Measurements from ENCODE around the gene DNAJB14. TPM values are rescaled to one million over a fixed set of nuclear protein-coding genes. Genes with fewer than 3 reads are reported as not detected.

Gene DNAJB14
- total and polyA plus RNA-seq, 2 of the 13 experiments (the other 11 are each of a cell fraction or from before 2014, with no cell fraction given), result 9.1 to 38.1 TPM

- TF ChIP-seq, protein P1, sequence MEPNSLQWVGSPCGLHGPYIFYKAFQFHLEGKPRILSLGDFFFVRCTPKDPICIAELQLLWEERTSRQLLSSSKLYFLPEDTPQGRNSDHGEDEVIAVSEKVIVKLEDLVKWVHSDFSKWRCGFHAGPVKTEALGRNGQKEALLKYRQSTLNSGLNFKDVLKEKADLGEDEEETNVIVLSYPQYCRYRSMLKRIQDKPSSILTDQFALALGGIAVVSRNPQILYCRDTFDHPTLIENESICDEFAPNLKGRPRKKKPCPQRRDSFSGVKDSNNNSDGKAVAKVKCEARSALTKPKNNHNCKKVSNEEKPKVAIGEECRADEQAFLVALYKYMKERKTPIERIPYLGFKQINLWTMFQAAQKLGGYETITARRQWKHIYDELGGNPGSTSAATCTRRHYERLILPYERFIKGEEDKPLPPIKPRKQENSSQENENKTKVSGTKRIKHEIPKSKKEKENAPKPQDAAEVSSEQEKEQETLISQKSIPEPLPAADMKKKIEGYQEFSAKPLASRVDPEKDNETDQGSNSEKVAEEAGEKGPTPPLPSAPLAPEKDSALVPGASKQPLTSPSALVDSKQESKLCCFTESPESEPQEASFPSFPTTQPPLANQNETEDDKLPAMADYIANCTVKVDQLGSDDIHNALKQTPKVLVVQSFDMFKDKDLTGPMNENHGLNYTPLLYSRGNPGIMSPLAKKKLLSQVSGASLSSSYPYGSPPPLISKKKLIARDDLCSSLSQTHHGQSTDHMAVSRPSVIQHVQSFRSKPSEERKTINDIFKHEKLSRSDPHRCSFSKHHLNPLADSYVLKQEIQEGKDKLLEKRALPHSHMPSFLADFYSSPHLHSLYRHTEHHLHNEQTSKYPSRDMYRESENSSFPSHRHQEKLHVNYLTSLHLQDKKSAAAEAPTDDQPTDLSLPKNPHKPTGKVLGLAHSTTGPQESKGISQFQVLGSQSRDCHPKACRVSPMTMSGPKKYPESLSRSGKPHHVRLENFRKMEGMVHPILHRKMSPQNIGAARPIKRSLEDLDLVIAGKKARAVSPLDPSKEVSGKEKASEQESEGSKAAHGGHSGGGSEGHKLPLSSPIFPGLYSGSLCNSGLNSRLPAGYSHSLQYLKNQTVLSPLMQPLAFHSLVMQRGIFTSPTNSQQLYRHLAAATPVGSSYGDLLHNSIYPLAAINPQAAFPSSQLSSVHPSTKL (CRISPR knock-in tag; IDR thresholded peaks at IDR 0.05), result peak; percentile 59; the same call in 1 of the 2 replicates
- TF ChIP-seq NR2F1 (CRISPR knock-in tag; IDR thresholded peaks at IDR 0.05) (no peak), ZNF75D (CRISPR knock-in tag; IDR thresholded peaks at IDR 0.05; ENCODE audit: borderline replicate concordance) (no peak), ZNF776 (CRISPR knock-in tag; IDR thresholded peaks at IDR 0.05) (no peak), PRDM10 (CRISPR knock-in tag; IDR thresholded peaks at IDR 0.05; ENCODE audit: low read depth) (no peak), SRSF9 (IDR thresholded peaks at IDR 0.05; ENCODE audit: borderline replicate concordance, insufficient read depth, low read depth, low read length, poor library complexity, severe bottlenecking) (no peak), FOXP1 (IDR thresholded peaks at IDR 0.05) (no peak), FOXP1 (CRISPR knock-in tag; IDR thresholded peaks at IDR 0.05) (no peak), CBX2 (IDR thresholded peaks at IDR 0.05; ENCODE audit: low read depth, low read length) (peak; percentile 97; the same call in 1 of the 2 replicates), CBX2 (CRISPR knock-in tag; IDR thresholded peaks at IDR 0.05; ENCODE audit: low read depth) (no peak), ZFP36L2 (CRISPR knock-in tag; IDR thresholded peaks at IDR 0.05) (no peak), NFKBIZ (CRISPR knock-in tag; IDR thresholded peaks at IDR 0.05) (no peak), ZC3H4 (CRISPR knock-in tag; IDR thresholded peaks at IDR 0.05; ENCODE audit: borderline replicate concordance) (no peak), ZNF746 (CRISPR knock-in tag; IDR thresholded peaks at IDR 0.05) (no peak), ZNF10 (CRISPR knock-in tag; IDR thresholded peaks at IDR 0.05; ENCODE audit: borderline replicate concordance, low read depth) (no peak), KDM1A (CRISPR knock-in tag; IDR thresholded peaks at IDR 0.05) (no peak)
- TF ChIP-seq, protein P2, sequence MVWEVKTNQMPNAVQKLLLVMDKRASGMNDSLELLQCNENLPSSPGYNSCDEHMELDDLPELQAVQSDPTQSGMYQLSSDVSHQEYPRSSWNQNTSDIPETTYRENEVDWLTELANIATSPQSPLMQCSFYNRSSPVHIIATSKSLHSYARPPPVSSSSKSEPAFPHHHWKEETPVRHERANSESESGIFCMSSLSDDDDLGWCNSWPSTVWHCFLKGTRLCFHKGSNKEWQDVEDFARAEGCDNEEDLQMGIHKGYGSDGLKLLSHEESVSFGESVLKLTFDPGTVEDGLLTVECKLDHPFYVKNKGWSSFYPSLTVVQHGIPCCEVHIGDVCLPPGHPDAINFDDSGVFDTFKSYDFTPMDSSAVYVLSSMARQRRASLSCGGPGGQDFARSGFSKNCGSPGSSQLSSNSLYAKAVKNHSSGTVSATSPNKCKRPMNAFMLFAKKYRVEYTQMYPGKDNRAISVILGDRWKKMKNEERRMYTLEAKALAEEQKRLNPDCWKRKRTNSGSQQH (CRISPR knock-in tag; IDR thresholded peaks at IDR 0.05; ENCODE audit: low read depth), result no peak
- TF ChIP-seq, protein P3, sequence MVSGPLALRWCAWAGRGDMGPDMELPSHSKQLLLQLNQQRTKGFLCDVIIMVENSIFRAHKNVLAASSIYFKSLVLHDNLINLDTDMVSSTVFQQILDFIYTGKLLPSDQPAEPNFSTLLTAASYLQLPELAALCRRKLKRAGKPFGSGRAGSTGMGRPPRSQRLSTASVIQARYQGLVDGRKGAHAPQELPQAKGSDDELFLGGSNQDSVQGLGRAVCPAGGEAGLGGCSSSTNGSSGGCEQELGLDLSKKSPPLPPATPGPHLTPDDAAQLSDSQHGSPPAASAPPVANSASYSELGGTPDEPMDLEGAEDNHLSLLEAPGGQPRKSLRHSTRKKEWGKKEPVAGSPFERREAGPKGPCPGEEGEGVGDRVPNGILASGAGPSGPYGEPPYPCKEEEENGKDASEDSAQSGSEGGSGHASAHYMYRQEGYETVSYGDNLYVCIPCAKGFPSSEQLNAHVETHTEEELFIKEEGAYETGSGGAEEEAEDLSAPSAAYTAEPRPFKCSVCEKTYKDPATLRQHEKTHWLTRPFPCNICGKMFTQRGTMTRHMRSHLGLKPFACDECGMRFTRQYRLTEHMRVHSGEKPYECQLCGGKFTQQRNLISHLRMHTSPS (CRISPR knock-in tag; IDR thresholded peaks at IDR 0.05; ENCODE audit: low read depth), result no peak
These were observed 2.9 kb upstream of the DNAJB14 start (continued) for GRCh38 chr4:99949034-99949998.

All from HepG2 (cell line).